Testis (tissue), 3 donors: ENCODE results near the gene CKAP5. TPM values are rescaled to one million over a fixed set of nuclear protein-coding genes. Genes with fewer than 3 reads are reported as not detected.

Experiments
- DNase-seq: peaks from one replicate; pipeline ENCODE4 v3.0.0-alpha.2; 2019
- H3K27ac ChIP-seq, 2 donors: fragments of 200-600 bp; sonication (generic); one replicate each; pipeline ENCODE4 v1.5.1; 2019
- H3K27me3 ChIP-seq: fragments of 200-600 bp; sonication (generic); one replicate; pipeline ENCODE4 v1.5.1; 2019
- H3K36me3 ChIP-seq: fragments of 200-600 bp; sonication (generic); one replicate; pipeline ENCODE4 v1.5.1; 2017; ENCODE audit warnings: low read depth; ENCODE audit errors: missing control alignments
- H3K4me1 ChIP-seq: fragments of 200-600 bp; sonication (generic); one replicate; pipeline ENCODE4 v1.5.1; 2019
- H3K4me3 ChIP-seq, 2 donors: fragments of 200-600 bp; sonication (generic); one replicate each; pipeline ENCODE4 v1.5.1; 2017 to 2019
- H3K9me3 ChIP-seq: fragments of 200-600 bp; sonication (generic); one replicate; pipeline ENCODE4 v1.5.1; 2017
- CTCF ChIP-seq, 3 experiments: fragments of 450-650 bp in 2 of 3; fragments of 200-600 bp in 1 of 3; sonication (generic) in 1 of 3; IDR thresholded peaks; one replicate each; pipeline ENCODE4 v1.5.1; 2016 to 2019; ENCODE audit warnings: antibody characterized with exemption in 3 of 3, mild to moderate bottlenecking in 2 of 3, moderate library complexity in 1 of 3
- POLR2A ChIP-seq: fragments of 450-650 bp; IDR thresholded peaks from one replicate; pipeline ENCODE4 v1.6.1; 2017; ENCODE audit warnings: antibody characterized with exemption, mild to moderate bottlenecking, moderate library complexity
- WGBS, 2 donors: methylation state at CpG; one replicate each; pipeline ENCODE4 v1.1.5; 2018; 5-methylcytosine and 5-hydroxymethylcytosine counted together
- intact Hi-C: fragments of 100-400 bp; cut with DNase I; formaldehyde crosslinking; loops from one replicate; pipeline ENCODE4 v1.15.1; 2023; ENCODE audit warnings: low total_unique reads
- polyA plus RNA-seq: library from polyadenylated mRNA; stranded (reverse); fragments of 350-450 nt; fragmentation: Illumina TruSeq; extraction: RNeasy Lipid Tissue Mini Kit (QIAGEN cat#74804); gene quantifications from one replicate; pipeline ENCODE4 v1.2.3, GENCODE V29; 2014; ENCODE audit warnings: low read depth, low replicate concordance; ENCODE audit not compliant: insufficient read depth
- total RNA-seq, 2 donors: library from RNA; depleted of rRNA; stranded (reverse); fragments of >200 nt; gene quantifications; one replicate each; pipeline ENCODE4 v1.2.3, GENCODE V29; 2016

Gene CKAP5
- total and polyA plus RNA-seq, 3 donors from 2014 or later: 92.3 to 118 (median 106) TPM

- DNase-seq: no peak
- intact Hi-C loops: no loop called here
- H3K4me3 ChIP-seq: no peak overlapping the region
- no peaks in the 10 kb centered on the region for H3K4me1 ChIP-seq
- no peak overlapping the region for H3K27ac ChIP-seq
- no peaks in the 10 kb centered on the region for H3K36me3 ChIP-seq
- WGBS, 2 donors: 90 to 91% methylated on average over 4 of the region's 4 CpGs
- TF ChIP-seq CTCF (IDR thresholded peaks at IDR 0.05): no peak
- no peak for TF ChIP-seq POLR2A
- no peaks in the 10 kb centered on the region for H3K9me3 ChIP-seq
- H3K27me3 ChIP-seq: no peaks in the 10 kb centered on the region
Measured at GRCh38 chr11:46769636-46770221, 76.4 kb downstream of the CKAP5 start.

- no peaks in the 10 kb centered on the region for H3K27me3 ChIP-seq
- 92 to 98% methylated on average over 2 of the region's 2 CpGs for WGBS, 2 donors
- no peak for TF ChIP-seq POLR2A
- no peak overlapping the region for H3K27ac ChIP-seq
- H3K9me3 ChIP-seq: no peaks in the 10 kb centered on the region
- H3K4me1 ChIP-seq: no peaks in the 10 kb centered on the region
- H3K4me3 ChIP-seq: no peak overlapping the region
- DNase-seq: no peak
- intact Hi-C loops: no loop called here
- no peaks in the 10 kb centered on the region for H3K36me3 ChIP-seq
Measured at GRCh38 chr11:46766656-46767055, 79.4 kb downstream of the CKAP5 start.

GRCh38 chr11:46762248-46762647 is 83.8 kb downstream of the CKAP5 start:
- no peaks in the 10 kb centered on the region for H3K4me1 ChIP-seq
- intact Hi-C loops: no loop called here
- no peaks in the 10 kb centered on the region for H3K9me3 ChIP-seq
- no peak for DNase-seq
- H3K27me3 ChIP-seq: no peaks in the 10 kb centered on the region
- no peak overlapping the region for H3K27ac ChIP-seq
- no peak for TF ChIP-seq CTCF (IDR thresholded peaks at IDR 0.05)
- TF ChIP-seq POLR2A: no peak
- H3K4me3 ChIP-seq: no peak overlapping the region
- H3K36me3 ChIP-seq: no peaks in the 10 kb centered on the region

- no peak for TF ChIP-seq POLR2A
- TF ChIP-seq CTCF (IDR thresholded peaks at IDR 0.05): no peak
- Histone ChIP-seq H3K36me3 (no peaks in the 10 kb centered on the region), H3K4me1 (no peaks in the 10 kb centered on the region), H3K4me3 (no peak overlapping the region), H3K27me3 (no peaks in the 10 kb centered on the region), H3K27ac (no peak overlapping the region), H3K9me3 (no peaks in the 10 kb centered on the region)
- intact Hi-C loops: no loop called here
- no peak for DNase-seq
- WGBS, 2 donors: 89 to 95% methylated on average over 4 of the region's 4 CpGs
Measured at GRCh38 chr11:46761807-46762206, 84.3 kb downstream of the CKAP5 start.

GRCh38 chr11:46760429-46761128 is 85.5 kb downstream of the CKAP5 start:
- no peaks in the 10 kb centered on the region for H3K9me3 ChIP-seq
- no peak overlapping the region for H3K27ac ChIP-seq
- no peaks in the 10 kb centered on the region for H3K36me3 ChIP-seq
- WGBS, 2 donors: 97 to 98% methylated on average over 6 of the region's 6 CpGs
- H3K4me3 ChIP-seq: no peak overlapping the region
- H3K27me3 ChIP-seq: no peaks in the 10 kb centered on the region
- intact Hi-C loops: no loop called here
- no peaks in the 10 kb centered on the region for H3K4me1 ChIP-seq
- DNase-seq: no peak
- TF ChIP-seq POLR2A (no peak), CTCF (IDR thresholded peaks at IDR 0.05) (no peak)
